ENCODE data around the gene EDRF1. TPM values are rescaled to one million over a fixed set of nuclear protein-coding genes. Genes with fewer than 3 reads are reported as not detected.

Gene EDRF1
- total RNA-seq, 1 experiment from 2014 or later, result 19.9 TPM

- BruUV-seq (replicated peaks), result no TSS peak
- H3K9me3 Mint-ChIP-seq (ENCODE audit: low read depth, unreplicated experiment), result no peaks in the 10 kb centered on the region
- no peak overlapping the region for H3K4me3 Mint-ChIP-seq (ENCODE audit: low read depth, unreplicated experiment)
- no peak for DNase-seq
- no peaks in the 10 kb centered on the region for H3K27me3 Mint-ChIP-seq (ENCODE audit: unreplicated experiment)
- CTCF ChIA-PET, result no interaction called here
- TF ChIP-seq CTCF (IDR thresholded peaks at IDR 0.05; ENCODE audit: unreplicated experiment), result no peak
- no peak overlapping the region for H3K27ac Mint-ChIP-seq (ENCODE audit: unreplicated experiment)
- intact Hi-C loops (cut with micrococcal nuclease; ENCODE audit: unreplicated experiment), result no loop called here
- no peaks in the 10 kb centered on the region for H3K4me1 Mint-ChIP-seq (ENCODE audit: low read depth, unreplicated experiment)
- peaks cover 27% of the 10 kb centered on the region for H3K36me3 Mint-ChIP-seq (ENCODE audit: insufficient read depth, unreplicated experiment)
These were observed 27.9 kb downstream of the EDRF1 start for GRCh38 chr10:125747417-125747816.

- H3K36me3 Mint-ChIP-seq (ENCODE audit: insufficient read depth, unreplicated experiment), result peaks cover 9% of the 10 kb centered on the region
- no peaks in the 10 kb centered on the region for H3K9me3 Mint-ChIP-seq (ENCODE audit: low read depth, unreplicated experiment)
- no peak overlapping the region for H3K4me3 Mint-ChIP-seq (ENCODE audit: low read depth, unreplicated experiment)
- no peaks in the 10 kb centered on the region for H3K27me3 Mint-ChIP-seq (ENCODE audit: unreplicated experiment)
- no peak for DNase-seq
- no TSS peak for BruUV-seq (replicated peaks)
- no peak for TF ChIP-seq CTCF (IDR thresholded peaks at IDR 0.05; ENCODE audit: unreplicated experiment)
- no peak overlapping the region for H3K27ac Mint-ChIP-seq (ENCODE audit: unreplicated experiment)
- CTCF ChIA-PET, result no interaction called here
- no peaks in the 10 kb centered on the region for H3K4me1 Mint-ChIP-seq (ENCODE audit: low read depth, unreplicated experiment)
- intact Hi-C loops (cut with micrococcal nuclease; ENCODE audit: unreplicated experiment), result no loop called here
These were observed 36.7 kb downstream of the EDRF1 start for GRCh38 chr10:125756196-125756595.

GRCh38 chr10:125756853-125757487, 37.5 kb downstream of the EDRF1 start:
- Mint-ChIP-seq H3K27ac (ENCODE audit: unreplicated experiment) (no peak overlapping the region), H3K4me3 (ENCODE audit: low read depth, unreplicated experiment) (no peak overlapping the region), H3K36me3 (ENCODE audit: insufficient read depth, unreplicated experiment) (peaks cover 13% of the 10 kb centered on the region), H3K4me1 (ENCODE audit: low read depth, unreplicated experiment) (no peaks in the 10 kb centered on the region), H3K9me3 (ENCODE audit: low read depth, unreplicated experiment) (no peaks in the 10 kb centered on the region), H3K27me3 (ENCODE audit: unreplicated experiment) (no peaks in the 10 kb centered on the region)
- no peak for DNase-seq
- CTCF ChIA-PET, result no interaction called here
- no TSS peak for BruUV-seq (replicated peaks)
- TF ChIP-seq CTCF (IDR thresholded peaks at IDR 0.05; ENCODE audit: unreplicated experiment), result no peak
- intact Hi-C loops (cut with micrococcal nuclease; ENCODE audit: unreplicated experiment), result no loop called here

GRCh38 chr10:125757742-125758141, 38.2 kb downstream of the EDRF1 start:
- intact Hi-C loops (cut with micrococcal nuclease; ENCODE audit: unreplicated experiment), result no loop called here
- H3K27me3 Mint-ChIP-seq (ENCODE audit: unreplicated experiment), result no peaks in the 10 kb centered on the region
- TF ChIP-seq CTCF (IDR thresholded peaks at IDR 0.05; ENCODE audit: unreplicated experiment), result no peak
- no peaks in the 10 kb centered on the region for H3K9me3 Mint-ChIP-seq (ENCODE audit: low read depth, unreplicated experiment)
- H3K4me3 Mint-ChIP-seq (ENCODE audit: low read depth, unreplicated experiment), result no peak overlapping the region
- no peaks in the 10 kb centered on the region for H3K4me1 Mint-ChIP-seq (ENCODE audit: low read depth, unreplicated experiment)
- DNase-seq, result no peak
- CTCF ChIA-PET, result no interaction called here
- H3K27ac Mint-ChIP-seq (ENCODE audit: unreplicated experiment), result no peak overlapping the region
- no TSS peak for BruUV-seq (replicated peaks)
- peaks cover 13% of the 10 kb centered on the region for H3K36me3 Mint-ChIP-seq (ENCODE audit: insufficient read depth, unreplicated experiment)
